ENCODE data around the gene TXNDC9.
"Not testable (repeated sequence)": the region's sequence is repeated elsewhere in the genome, so short reads cannot be mapped to it uniquely, and the experiment has no call there.

The TXNDC9 gene

DNA sequence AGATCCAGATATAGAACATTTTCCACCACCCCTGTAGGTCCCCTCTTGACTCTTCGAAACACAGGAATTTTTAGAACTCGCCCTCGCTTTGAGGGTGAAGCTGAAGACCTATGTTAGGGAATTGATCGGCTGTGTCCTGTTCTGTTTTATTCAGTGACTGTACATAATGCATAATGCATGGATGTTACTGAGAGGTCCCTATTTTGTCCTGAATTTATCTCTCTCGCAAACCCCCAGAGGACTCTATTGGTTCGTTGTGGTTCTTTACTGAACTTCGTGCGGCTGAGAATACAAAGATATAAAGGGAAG lies 625 bp upstream of the TXNDC9 start:
- peak in 1 of 4 experiments; percentile 9 for DNase-seq (ENCODE audit: low read depth in 4 of 4, low spot score in 1 of 4)

DNA sequence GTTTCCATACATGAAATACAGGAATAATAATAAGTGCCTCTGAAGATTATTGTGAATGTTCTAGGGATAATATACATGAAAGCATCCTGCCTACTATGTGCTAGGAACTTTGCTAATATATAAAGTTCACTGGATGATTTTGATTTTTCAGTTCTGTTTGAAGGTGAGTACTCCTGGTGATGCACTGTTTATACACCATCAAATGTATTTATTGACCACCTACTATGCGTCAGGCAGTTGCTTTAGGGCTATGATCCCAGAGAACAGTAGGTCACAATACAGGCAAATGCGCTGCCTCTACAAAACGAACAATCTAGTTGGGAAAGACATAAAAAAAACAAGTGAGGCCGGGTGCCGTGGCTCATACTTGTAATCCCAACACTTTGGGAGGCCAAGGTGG lies 10.7 kb downstream of the TXNDC9 start:
- no peak for DNase-seq (ENCODE audit: low read depth in 4 of 4, low spot score in 1 of 4)

DNA sequence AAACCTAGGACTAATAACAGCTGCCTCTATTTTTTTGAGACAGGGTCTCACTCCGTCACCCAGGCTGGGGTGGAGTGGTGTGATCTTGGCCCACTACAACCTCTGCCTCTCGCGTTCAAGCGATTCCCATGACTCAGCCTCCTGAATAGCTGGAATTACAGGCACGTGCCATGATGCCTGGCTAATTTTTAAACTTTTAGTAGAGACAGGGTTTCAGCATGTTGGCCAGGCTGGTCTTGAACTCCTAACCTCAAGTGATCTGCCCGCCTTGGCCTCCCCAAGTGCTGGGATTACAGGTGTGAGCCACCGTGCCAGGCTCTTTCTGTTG lies 18.3 kb downstream of the TXNDC9 start:
- DNase-seq (ENCODE audit: low read depth in 4 of 4, low spot score in 1 of 4), result not testable (repeated sequence)

DNA sequence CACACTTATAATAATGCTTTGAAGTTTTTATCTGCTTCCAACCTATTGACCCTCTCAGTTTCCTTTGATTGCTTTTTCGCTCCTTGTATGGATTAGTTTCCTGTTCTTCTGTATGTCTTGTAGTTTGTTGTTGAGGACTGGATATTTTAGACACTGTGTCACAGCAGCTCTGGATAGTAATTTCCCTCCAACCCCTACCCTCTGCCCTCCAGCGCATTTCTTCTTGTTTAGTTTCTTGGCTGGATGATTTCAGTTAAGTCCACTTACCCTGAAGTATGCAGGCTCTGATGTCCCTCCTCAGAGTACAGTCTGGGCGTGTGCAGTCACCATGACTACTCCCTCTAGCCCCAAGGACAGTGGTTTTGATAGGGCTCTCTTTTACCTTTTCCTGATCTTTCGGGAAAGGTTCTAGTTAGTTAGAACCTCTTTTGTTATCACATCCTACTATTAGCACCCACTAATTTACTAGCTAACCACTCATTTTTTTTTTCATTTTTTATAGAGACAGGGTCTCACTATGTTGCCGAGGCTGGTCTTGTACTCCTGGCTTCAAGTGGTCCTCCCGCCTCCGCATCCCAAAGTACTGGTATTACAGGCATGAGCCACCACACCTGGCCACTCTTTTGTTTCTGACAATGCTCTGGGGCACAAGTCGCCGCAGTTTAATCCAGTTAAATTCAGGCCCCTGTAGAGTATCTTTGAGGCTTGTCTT lies 18.8 kb downstream of the TXNDC9 start:
- DNase-seq (ENCODE audit: low read depth in 4 of 4, low spot score in 1 of 4), result no peak

DNA sequence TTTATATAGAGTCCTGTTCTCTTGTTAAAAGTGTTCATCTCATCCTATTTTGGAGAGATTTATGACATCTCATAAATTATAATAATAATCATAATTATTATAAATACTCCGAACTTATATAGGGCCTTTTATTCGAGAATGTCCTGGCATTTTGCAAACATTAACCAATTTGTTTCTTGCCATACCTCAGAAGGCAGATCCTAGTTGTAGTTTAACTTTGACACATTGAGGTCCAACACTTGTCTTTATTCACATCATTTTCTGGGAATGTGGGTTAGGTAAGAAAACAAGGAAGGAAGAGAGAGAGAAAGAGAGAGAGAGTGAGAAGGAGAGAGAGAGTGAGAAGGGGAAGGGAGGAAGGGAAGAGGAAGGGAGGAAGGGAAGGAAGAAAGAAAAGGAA lies 35.0 kb downstream of the TXNDC9 start, which contains the start of gene LYG1:
LYG1 (minus strand) TSS at position 101 of the 400 bp plus-strand sequence. CDS start 5,527 bp downstream, outside the sequence.
- DNase-seq (ENCODE audit: low read depth in 4 of 4, low spot score in 1 of 4), result not testable (repeated sequence)

DNA sequence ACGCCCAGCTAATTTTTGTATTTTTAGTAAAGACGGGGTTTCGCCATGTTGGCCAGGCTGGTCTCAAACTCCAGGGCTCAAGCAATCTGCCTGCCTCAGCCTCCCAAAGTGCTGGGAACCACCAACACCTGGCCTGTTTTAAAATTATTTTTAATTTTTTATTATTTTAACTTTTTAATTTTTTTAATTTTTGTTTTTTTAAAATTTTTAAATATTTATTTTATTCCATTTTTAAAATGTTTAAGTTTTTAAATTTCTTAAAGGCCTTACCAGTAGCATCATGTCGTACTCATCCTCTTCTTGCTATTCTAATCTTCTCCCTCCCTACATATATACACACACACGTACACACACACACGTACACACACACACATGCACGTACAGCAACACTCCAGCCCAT lies 36.6 kb downstream of the TXNDC9 start:
- no peak for DNase-seq (ENCODE audit: low read depth in 4 of 4, low spot score in 1 of 4)

DNA sequence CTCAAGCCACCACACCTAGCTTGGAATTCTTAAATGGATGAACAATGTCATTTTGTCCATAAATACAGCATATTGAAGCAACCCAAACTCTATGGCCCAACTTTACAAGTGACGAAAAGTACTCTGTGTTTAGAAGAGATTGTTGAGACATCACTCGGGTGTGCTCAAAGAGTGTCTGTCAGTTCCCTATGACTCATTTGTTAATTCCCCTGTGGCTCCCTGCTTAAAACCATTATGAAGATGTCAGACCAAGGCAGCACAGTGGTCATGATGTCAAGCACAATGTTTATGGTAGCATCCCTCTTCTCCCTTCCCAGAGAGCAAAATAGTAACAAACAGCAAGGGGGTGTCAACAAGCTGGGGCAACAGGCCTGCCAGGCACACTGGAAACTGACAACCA lies 38.1 kb downstream of the TXNDC9 start:
- no peak for DNase-seq (ENCODE audit: low read depth in 4 of 4, low spot score in 1 of 4)

DNA sequence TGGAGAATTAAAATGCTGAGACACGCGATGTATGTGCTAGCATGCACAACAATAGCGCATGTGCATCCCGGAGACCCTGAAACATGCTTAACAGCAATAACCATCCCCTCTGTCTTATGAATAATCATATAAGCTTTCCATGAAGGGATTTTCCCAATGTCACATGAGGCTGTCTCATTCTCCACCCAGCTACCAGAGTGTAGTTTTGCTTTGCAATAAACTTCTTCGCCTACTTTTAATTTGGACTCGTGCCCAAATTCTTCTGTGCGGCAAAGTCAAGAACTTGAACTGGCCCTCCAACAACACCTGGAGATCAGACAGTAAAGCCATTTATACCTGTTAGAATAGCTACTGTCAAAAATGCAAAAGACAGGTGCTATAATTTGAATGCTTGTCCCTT lies 50.6 kb downstream of the TXNDC9 start:
- DNase-seq (ENCODE audit: low read depth in 4 of 4, low spot score in 1 of 4), result no peak

DNA sequence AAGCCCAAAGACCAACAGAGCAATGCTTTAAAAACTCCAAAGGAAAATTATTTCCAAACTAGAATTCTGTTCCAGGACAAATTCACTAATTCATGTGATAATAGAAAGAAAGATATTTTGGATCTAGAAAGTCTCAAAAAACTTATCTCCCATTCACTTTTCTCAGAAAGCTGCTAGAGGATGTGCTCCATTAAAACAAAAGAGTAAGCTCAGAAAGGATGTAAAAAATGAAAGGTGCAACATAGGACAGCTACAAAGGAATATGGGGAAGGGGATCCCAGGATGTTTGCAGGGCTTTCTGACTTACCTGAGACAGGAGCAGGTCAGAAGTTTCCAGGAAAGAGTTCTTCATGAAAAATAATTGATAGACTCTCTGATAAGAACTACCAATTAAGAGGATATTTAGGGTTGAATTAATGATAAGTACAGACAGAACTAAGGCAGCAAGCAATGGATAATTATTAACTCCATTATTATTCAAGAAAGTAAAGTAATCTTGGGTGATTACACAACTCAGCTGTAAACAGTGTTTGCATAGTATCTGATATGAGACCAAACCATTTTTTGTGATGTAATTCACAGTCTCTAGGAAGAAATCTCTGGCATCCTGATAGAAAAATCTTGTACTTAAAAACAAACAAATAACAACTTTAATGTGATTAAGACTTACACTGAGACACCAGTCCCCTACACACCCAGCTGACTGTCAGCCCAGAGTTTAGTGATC lies 56.0 kb downstream of the TXNDC9 start:
- no peak for DNase-seq (ENCODE audit: low read depth in 4 of 4, low spot score in 1 of 4)

DNA sequence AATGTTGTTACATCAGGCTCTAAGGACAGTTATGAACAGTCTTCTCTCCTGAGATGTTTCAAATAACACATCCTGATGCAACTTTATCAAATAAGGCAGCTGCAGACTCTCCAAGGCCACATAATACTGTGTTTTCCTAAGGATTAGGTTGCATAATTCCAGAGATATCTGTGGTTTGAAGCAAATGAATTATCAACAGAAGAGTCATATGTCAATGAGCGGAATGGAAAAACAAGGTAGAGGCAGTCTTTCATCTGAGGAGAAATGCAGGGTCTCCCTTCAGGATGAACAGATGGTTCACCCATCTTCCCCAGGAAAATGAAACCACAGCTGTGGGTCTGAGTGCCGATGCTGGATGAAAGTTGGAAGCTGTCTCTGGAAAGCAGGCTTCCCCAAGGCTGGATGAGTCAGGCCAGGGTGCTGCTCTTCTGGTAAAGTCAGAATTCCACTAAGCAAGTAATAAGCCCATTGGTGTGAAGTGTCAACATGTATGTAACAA lies 57.3 kb downstream of the TXNDC9 start:
- no peak for DNase-seq (ENCODE audit: low read depth in 4 of 4, low spot score in 1 of 4)

DNA sequence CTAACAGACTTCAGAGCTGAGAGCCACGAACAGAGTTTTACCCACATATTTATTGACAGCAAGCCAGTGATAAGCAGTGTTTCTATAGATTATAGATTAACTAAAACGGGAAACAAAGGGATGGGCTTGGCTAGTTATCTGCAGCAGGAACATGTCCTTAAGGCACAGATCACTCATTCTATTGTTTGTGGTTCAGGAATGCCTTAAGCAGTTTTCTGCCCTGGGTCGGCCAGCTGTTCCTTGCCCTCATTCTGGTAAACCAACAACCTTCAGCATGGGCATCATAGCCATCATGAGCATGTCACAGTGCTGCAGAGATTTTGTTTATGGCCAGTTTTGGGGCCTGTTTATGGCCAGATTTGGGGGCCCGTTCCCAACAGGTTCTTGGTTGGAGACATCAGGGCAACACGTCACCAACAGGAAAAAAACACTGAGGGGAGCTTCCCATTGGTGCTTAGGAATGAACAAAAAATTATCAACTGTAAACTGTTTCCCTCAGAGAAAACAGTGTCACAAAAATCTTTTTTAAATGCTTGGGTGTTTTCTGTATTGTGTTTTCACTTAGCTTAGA lies 57.9 kb downstream of the TXNDC9 start:
- not testable (repeated sequence) for DNase-seq (ENCODE audit: low read depth in 4 of 4, low spot score in 1 of 4)

DNA sequence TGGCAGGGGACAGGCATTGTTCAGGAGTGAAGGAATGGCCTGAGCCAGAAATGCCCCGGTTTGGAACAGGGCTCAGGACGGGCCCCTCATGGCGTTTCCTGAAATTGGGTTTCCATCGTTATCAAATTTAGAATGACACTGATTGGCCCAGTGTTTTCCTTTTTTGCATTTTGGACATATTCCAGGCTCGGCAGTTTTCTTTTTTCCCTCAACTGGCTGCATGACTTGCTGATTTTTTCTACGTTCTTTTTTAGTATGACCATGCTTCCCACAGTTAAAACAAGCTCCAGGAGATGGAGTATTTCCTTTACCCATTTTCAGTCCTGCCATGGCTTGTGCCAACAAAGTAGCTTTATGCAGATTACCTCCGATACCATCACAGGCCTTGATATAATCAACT lies 60.3 kb downstream of the TXNDC9 start:
- DNase-seq (ENCODE audit: low read depth in 4 of 4, low spot score in 1 of 4), result no peak
